K562 (cell line): ENCODE results near the gene RBPJ. TPM values are rescaled to one million over a fixed set of nuclear protein-coding genes. Genes with fewer than 3 reads are reported as not detected.

Experiments used
- ATAC-seq: fragments of 200-7000 bp; cut with Tn5 transposase; 3 replicates; pipeline ENCODE4 v1.9.1; 2020; ENCODE audit warnings: moderate library complexity
- BruUV-seq: library from RNA; stranded (reverse); fragments of 400-500 nt; replicated peaks from 2 replicates; lab custom pipeline; 2021; lab: Mats Ljungman, UMichigan
- CTCF ChIA-PET: fragments of 300-600 bp; formaldehyde crosslinking; extraction: SDS; loops from one replicate; lab custom pipeline; 2021; ENCODE audit warnings: low intra/inter-chr PET ratio; lab: Yijun Ruan, JAX
- POLR2A ChIA-PET: fragments of 300-600, 350-650 bp; sonication (Branson Sonifier 250); formaldehyde crosslinking; extraction: SDS; loops from one replicate; lab custom pipeline; 2021; ENCODE audit warnings: antibody characterized with exemption, inconsistent platforms; lab: Yijun Ruan, JAX
- DNase-seq, 4 experiments: peaks; one replicate each; pipeline versions ENCODE4 v3.0.0 to v3.0.0-alpha.2; 2011 to 2018; ENCODE audit warnings: low spot score in 3 of 4, mixed read lengths in 3 of 4; ENCODE audit errors: extremely low read depth in 1 of 4
- FAIRE-seq: peaks from 2 replicates; lab custom pipeline; 2011; peaks lifted over from hg19 to GRCh38; lab: Jason Lieb, UNC
- H2AFZ ChIP-seq: 2 replicates; pipeline ENCODE4 v1.6.0; 2011; ENCODE audit warnings: low read depth, low read length, control low read depth, inconsistent platforms
- H3K27ac ChIP-seq: fragments of 200-600 bp; 3 replicates; pipeline ENCODE4 v1.8.0; 2011; ENCODE audit warnings: low read depth, mild to moderate bottlenecking, control low read depth, inconsistent platforms, low read length, moderate library complexity, mixed read lengths; ENCODE audit errors: extremely low read depth
- H3K27me3 ChIP-seq, 2 experiments: fragments of 300-600 bp in 1 of 2; 2 replicates in 1 of 2; 3 replicates in 1 of 2; pipeline versions ENCODE4 v1.6.0 to v1.8.0; 2011; ENCODE audit warnings: inconsistent platforms in 2 of 2, low read length in 2 of 2, mild to moderate bottlenecking in 1 of 2, mixed read lengths in 1 of 2, moderate library complexity in 1 of 2; ENCODE audit not compliant: control insufficient read depth in 2 of 2, insufficient read depth in 2 of 2
- H3K36me3 ChIP-seq: fragments of 300-600 bp; 3 replicates; pipeline ENCODE4 v1.8.0; 2011; ENCODE audit warnings: mild to moderate bottlenecking, low read length, inconsistent platforms; ENCODE audit not compliant: control insufficient read depth, insufficient read depth
- H3K4me1 ChIP-seq, 2 experiments: fragments of 200-600 bp in 1 of 2; replicated peaks in 1 of 2; 2 replicates in 1 of 2; 3 replicates in 1 of 2; pipeline versions ENCODE4 v1.5.1 to v1.8.0; 2011; ENCODE audit warnings: inconsistent platforms in 2 of 2, low read length in 2 of 2, mild to moderate bottlenecking in 1 of 2, mixed read lengths in 1 of 2, moderate library complexity in 1 of 2; ENCODE audit not compliant: control insufficient read depth in 2 of 2, insufficient read depth in 2 of 2
- H3K4me2 ChIP-seq: 2 replicates; pipeline ENCODE4 v1.6.1; 2011; ENCODE audit warnings: low read length, control low read depth, inconsistent platforms, mixed read lengths; ENCODE audit not compliant: insufficient read depth
- H3K4me3 ChIP-seq: fragments of 200-600 bp; sonication (generic), shearing (Covaris generic); 2 replicates; pipeline ENCODE4 v1.5.1; 2016; ENCODE audit warnings: control low read depth, inconsistent platforms
- H3K79me2 ChIP-seq: fragments of 200-600 bp; 3 replicates; pipeline ENCODE4 v1.8.0; 2011; ENCODE audit warnings: low read length, inconsistent platforms; ENCODE audit not compliant: control insufficient read depth, insufficient read depth
- H3K9ac ChIP-seq, 2 experiments: 2 replicates each; pipeline versions ENCODE4 v1.6.0 to v1.6.1; 2011; ENCODE audit warnings: low read depth in 2 of 2, low read length in 2 of 2, control low read depth in 1 of 2, inconsistent platforms in 1 of 2, mild to moderate bottlenecking in 1 of 2, mixed read lengths in 1 of 2; ENCODE audit not compliant: insufficient read depth in 1 of 2
- H3K9me1 ChIP-seq: one replicate; pipeline ENCODE4 v1.6.0; 2011; ENCODE audit warnings: inconsistent platforms, mild to moderate bottlenecking, low read length, moderate library complexity; ENCODE audit not compliant: control insufficient read depth, insufficient read depth
- H3K9me3 ChIP-seq: replicated peaks from 2 replicates; pipeline ENCODE4 v1.5.1; 2011; ENCODE audit warnings: low read depth, low read length, inconsistent platforms; ENCODE audit not compliant: control insufficient read depth, insufficient read depth
- H4K20me1 ChIP-seq: replicated peaks from 2 replicates; pipeline ENCODE4 v1.6.1; 2011; ENCODE audit warnings: low read length, inconsistent platforms, mixed read lengths; ENCODE audit not compliant: control insufficient read depth, insufficient read depth
- E2F3 ChIP-seq: fragments of 250-450 bp; sonication (Bioruptor Pico); IDR thresholded peaks from 2 replicates; pipeline ENCODE4 v1.4.0; 2020; ENCODE audit warnings: mild to moderate bottlenecking
- MGA ChIP-seq: fragments of 450-650 bp; IDR thresholded peaks from 2 replicates; pipeline ENCODE4 v1.6.1; 2016; ENCODE audit warnings: mild to moderate bottlenecking, moderate library complexity
- MLX ChIP-seq, 2 experiments: fragments of 450-650 bp in 1 of 2; sonication (generic) in 1 of 2; formaldehyde crosslinking; conservative IDR thresholded peaks; 2 replicates each; pipeline versions ENCODE4 v1.4.0 to v1.8.1; 2020 to 2022; ENCODE audit warnings: mild to moderate bottlenecking in 1 of 2, missing genetic modification reagents in 1 of 2
- RBM14 ChIP-seq: fragments of 200-400 bp; formaldehyde crosslinking; IDR thresholded peaks from 2 replicates; pipeline ENCODE4 v1.6.1; 2018; ENCODE audit warnings: low read depth, mild to moderate bottlenecking, low read length, moderate library complexity, borderline replicate concordance; ENCODE audit not compliant: insufficient read depth
- TAF9B ChIP-seq: fragments of 450-650 bp; IDR thresholded peaks from 2 replicates; pipeline ENCODE4 v1.6.1; 2018; ENCODE audit warnings: mild to moderate bottlenecking; ENCODE audit not compliant: partially characterized antibody
- TEAD4 ChIP-seq, 2 experiments: sonication (generic) in 1 of 2; formaldehyde crosslinking in 1 of 2; IDR thresholded peaks; 2 replicates each; pipeline versions ENCODE4 v1.6.1 to v1.8.0; 2012 to 2022; ENCODE audit warnings: borderline replicate concordance in 1 of 2, inconsistent platforms in 1 of 2, low read length in 1 of 2, mild to moderate bottlenecking in 1 of 2, missing genetic modification reagents in 1 of 2
- TGIF2 ChIP-seq: sonication (generic); formaldehyde crosslinking; IDR thresholded peaks from 2 replicates; pipeline ENCODE4 v1.8.1; 2022; ENCODE audit warnings: mild to moderate bottlenecking, missing genetic modification reagents, moderate library complexity
- ZNF232 ChIP-seq: sonication (generic); formaldehyde crosslinking; IDR thresholded peaks from 2 replicates; pipeline ENCODE4 v1.8.0; 2022; ENCODE audit warnings: mild to moderate bottlenecking, missing genetic modification reagents
- WGBS: fragments of 100-300 bp; shearing (Covaris generic); methylation state at CpG from one replicate; pipeline ENCODE4 v1.1.6; 2016; ENCODE audit warnings: low coverage, mixed read lengths; ENCODE audit not compliant: insufficient coverage; ENCODE audit errors: missing lambda C conversion rate; 5-methylcytosine and 5-hydroxymethylcytosine counted together
- in situ Hi-C: fragments of 300-500 bp; cut with MboI; formaldehyde crosslinking; loops from 4 replicates; pipeline ENCODE4 v1.15.0; 2018; ENCODE audit warnings: inconsistent platforms, mixed read lengths
- intact Hi-C: fragments of 100-400 bp; cut with micrococcal nuclease; formaldehyde crosslinking; loops from 2 replicates; pipeline ENCODE4 v1.14.2; 2022
- polyA plus RNA-seq, 8 experiments: library from polyadenylated mRNA; depleted of rRNA in 4 of 8; stranded (reverse) in 5 of 8; unstranded in 3 of 8; fragments of >200 nt; fragmentation: Nextera tagmentation in 2 of 8; fragmentation: Illumina TruSeq in 1 of 8; extraction: Ambion mirVana in 2 of 8; extraction: Trizol in 1 of 8; gene quantifications; 2 replicates each; pipeline versions ENCODE4 v1.2.1 to v1.2.3, GENCODE V29; 2011 to 2014; ENCODE audit warnings: inconsistent platforms in 1 of 8, missing spikeins in 1 of 8
- total RNA-seq, 7 experiments: library from RNA; depleted of rRNA in 6 of 7; stranded (reverse); fragments of >200 nt in 6 of 7; fragmentation: Illumina TruSeq in 2 of 7; extraction: Trizol in 2 of 7; gene quantifications; 2 replicates each; pipeline versions ENCODE4 v1.2.1 to v1.2.3, GENCODE V29; 2011 to 2021; ENCODE audit warnings: low replicate concordance in 1 of 7

RBPJ gene
- total and polyA plus RNA-seq, 9 of the 15 experiments (the other 6 are each of a cell fraction or from before 2014, with no cell fraction given), result 17.2 to 49.4 (median 33.8) TPM

GRCh38 chr4:26323821-26324220 is 3.0 kb downstream of the RBPJ start:
- Histone ChIP-seq H3K27ac (no peak overlapping the region), H3K9ac (no peak overlapping the region), H3K9me3 (no peaks in the 10 kb centered on the region), H4K20me1 (peaks cover 28% of the 10 kb centered on the region), H3K9me1 (no peaks in the 10 kb centered on the region), H3K4me3 (no peak overlapping the region), H2AFZ (no peak overlapping the region), H3K27me3 (no peaks in the 10 kb centered on the region), H3K79me2 (peaks cover 84% of the 10 kb centered on the region), H3K4me1 (peaks cover 14 to 20% of the 10 kb centered on the region in 2 experiments), H3K4me2 (no peak overlapping the region), H3K36me3 (no peaks in the 10 kb centered on the region)
- FAIRE-seq (no peak), DNase-seq (no peak), ATAC-seq (no peak)
- intact Hi-C loops, result loop anchor here (10.0 kb wide), 1 partner anchor 691 kb away; no protein-coding TSS in a partner anchor
- ChIA-PET CTCF (no interaction called here), POLR2A (interaction anchor here (0.5 kb wide), 1 partner anchor 265 kb away, joined by 3 read pairs; no protein-coding TSS in a partner anchor)
- in situ Hi-C loops, result no loop called here
- WGBS, result 62% methylated on average over 2 of the region's 2 CpGs
- no peak for TF ChIP-seq ZNF232 (CRISPR knock-in tag)
- TF ChIP-seq MGA, result no peak
- no peak for TF ChIP-seq TGIF2 (CRISPR knock-in tag)
- TF ChIP-seq E2F3 (CRISPR knock-in tag), result no peak
- no peak for TF ChIP-seq RBM14
- TF ChIP-seq TAF9B, result no peak
- no peak for TF ChIP-seq TEAD4 (IDR thresholded peaks at IDR 0.05; ENCODE audit: low read length)
- TF ChIP-seq TEAD4 (CRISPR knock-in tag; IDR thresholded peaks at IDR 0.05; ENCODE audit: borderline replicate concordance), result no peak
- no peak for TF ChIP-seq MLX (CRISPR knock-in tag; conservative IDR thresholded peaks at IDR 0.05)
- no TSS peak for BruUV-seq
